GM12875 (cell line): ENCODE measurements around the gene NEDD9.

Experiments
- H3K4me3 ChIP-seq: one replicate; pipeline ENCODE4 v1.5.1; 2011; ENCODE audit warnings: low read depth, low read length, control low read depth
- TF ChIP-seq, protein P1 (sequence below): IDR thresholded peaks from 2 replicates; pipeline ENCODE4 v1.5.1; 2011; ENCODE audit warnings: low read depth, mild to moderate bottlenecking, control low read depth, inconsistent platforms, low read length, moderate library complexity, borderline replicate concordance; ENCODE audit not compliant: insufficient read depth

The NEDD9 gene

DNA sequence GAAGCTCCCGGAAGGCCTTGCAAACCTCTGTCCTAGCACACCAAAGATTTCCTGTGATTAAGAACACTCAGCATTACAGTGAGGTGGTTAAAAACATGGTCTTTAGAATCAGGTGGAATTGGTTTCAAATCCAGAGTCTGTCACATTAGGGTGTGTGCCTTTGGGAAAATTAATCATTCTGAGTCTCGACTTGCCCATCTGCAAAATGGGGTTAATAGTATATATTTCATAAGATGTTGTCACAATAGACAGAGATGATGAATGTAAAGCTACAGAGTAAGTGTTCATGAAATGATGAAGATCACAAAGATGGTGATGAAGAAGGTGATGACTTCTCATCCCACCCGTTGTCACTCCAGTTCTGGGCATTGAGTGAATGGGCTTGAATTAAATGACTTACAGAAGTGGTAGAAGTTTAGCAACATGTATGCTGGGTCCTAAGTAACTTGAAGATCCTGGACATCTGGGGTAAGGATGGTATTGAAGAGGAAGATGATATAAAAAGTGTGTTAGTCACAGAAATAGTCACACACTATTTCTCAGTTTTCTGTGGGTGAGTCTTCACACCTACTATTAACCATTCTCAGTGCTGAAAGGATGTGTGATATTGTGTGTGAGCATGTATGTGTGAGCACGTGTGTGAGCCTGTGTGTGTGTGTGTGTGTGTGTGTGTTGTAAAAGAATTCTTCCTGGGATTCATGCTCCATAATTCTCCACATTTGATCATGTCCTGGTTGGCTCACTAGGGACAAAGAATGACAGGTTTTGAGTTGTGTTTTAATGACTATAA is 28.0 kb upstream of the NEDD9 start:
- H3K4me3 ChIP-seq = no peak overlapping the region
- TF ChIP-seq, protein P1, sequence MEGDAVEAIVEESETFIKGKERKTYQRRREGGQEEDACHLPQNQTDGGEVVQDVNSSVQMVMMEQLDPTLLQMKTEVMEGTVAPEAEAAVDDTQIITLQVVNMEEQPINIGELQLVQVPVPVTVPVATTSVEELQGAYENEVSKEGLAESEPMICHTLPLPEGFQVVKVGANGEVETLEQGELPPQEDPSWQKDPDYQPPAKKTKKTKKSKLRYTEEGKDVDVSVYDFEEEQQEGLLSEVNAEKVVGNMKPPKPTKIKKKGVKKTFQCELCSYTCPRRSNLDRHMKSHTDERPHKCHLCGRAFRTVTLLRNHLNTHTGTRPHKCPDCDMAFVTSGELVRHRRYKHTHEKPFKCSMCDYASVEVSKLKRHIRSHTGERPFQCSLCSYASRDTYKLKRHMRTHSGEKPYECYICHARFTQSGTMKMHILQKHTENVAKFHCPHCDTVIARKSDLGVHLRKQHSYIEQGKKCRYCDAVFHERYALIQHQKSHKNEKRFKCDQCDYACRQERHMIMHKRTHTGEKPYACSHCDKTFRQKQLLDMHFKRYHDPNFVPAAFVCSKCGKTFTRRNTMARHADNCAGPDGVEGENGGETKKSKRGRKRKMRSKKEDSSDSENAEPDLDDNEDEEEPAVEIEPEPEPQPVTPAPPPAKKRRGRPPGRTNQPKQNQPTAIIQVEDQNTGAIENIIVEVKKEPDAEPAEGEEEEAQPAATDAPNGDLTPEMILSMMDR = no peak

DNA sequence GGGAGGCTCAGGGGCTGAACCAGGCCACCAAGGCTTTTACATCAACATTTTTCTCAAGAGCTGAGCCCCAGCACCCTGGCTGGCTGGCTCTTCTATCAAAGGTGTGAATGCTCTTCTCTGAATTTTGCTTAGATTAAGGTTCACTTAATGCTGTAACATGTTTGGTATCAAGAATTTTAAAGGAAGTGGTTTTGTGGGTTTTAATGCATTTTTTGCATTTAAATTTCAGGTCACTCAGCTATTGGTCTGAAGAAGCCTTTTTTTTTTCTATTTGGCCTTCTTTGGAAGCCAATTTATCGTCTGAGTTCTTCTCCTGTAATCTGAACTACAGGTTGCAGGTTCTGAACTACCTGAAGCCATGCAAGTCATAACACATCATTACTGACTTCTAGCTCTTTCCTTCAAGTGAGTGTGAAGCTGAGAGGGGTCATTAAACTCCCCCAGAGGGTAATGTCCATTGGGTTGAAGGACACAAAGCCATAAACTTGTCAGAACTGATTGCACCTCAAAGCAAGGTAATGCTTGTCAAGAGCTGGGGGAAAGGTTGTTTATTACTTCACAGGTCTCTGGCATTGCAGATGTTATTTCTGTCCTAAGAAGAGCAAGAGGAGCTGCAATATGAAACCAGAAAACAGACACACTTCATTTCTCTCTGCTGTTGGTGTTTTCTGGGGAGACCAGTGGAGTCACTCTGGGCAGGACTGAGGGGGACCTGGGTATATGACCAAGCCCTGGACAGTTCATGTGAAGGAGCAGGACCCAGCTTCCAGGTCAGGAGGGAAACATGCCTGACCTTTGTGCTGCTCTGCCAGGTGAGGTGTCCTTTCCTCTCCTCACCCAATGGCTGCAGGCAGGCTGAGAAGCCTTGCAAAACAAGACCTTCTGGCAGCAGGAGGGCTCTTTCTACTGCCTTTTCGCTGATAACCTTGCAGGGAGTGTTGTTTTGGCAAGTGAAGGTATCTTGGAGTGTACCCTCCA is 26.1 kb upstream of the NEDD9 start:
- no peak overlapping the region for H3K4me3 ChIP-seq
- TF ChIP-seq, protein P1 = no peak

DNA sequence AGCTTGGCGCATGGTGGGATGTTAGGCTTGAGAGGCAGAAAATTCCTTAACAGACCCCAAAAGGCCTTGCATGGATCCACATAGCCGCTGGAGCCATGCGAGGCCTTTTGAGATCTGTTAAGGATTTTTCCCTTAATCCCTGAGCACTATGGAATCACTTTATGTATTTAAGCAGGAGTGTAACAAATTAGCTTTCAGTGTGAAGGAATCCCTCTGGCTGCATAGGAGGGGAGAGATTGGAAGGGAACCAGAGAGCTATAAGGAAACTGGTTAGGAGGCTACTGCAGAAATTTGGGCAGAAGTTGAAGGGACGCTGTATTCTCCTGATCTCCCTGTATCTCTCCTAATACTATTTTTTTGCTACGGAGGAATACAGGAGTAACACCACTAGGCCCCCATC is 23.1 kb upstream of the NEDD9 start:
- H3K4me3 ChIP-seq = no peak overlapping the region
- TF ChIP-seq, protein P1 = no peak

DNA sequence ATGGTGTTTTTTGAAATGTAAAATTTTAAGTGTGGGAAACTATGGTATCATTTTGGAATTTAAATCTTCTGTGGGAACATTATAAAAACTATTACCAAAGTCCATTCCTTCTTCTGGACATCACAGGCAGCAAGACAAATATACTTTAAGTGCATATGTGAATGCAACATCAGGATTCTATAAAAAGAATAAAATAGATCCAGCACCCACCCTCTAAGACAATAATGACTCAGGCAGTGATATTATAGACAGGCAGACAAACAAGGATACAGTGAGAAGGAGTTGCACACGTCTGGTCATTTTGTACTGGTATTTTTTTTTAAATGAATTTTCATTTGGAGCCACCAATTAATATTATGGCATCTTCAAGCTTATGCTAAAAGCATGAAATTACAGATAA is 21.1 kb upstream of the NEDD9 start:
- no peak overlapping the region for H3K4me3 ChIP-seq
- TF ChIP-seq, protein P1 = no peak

DNA sequence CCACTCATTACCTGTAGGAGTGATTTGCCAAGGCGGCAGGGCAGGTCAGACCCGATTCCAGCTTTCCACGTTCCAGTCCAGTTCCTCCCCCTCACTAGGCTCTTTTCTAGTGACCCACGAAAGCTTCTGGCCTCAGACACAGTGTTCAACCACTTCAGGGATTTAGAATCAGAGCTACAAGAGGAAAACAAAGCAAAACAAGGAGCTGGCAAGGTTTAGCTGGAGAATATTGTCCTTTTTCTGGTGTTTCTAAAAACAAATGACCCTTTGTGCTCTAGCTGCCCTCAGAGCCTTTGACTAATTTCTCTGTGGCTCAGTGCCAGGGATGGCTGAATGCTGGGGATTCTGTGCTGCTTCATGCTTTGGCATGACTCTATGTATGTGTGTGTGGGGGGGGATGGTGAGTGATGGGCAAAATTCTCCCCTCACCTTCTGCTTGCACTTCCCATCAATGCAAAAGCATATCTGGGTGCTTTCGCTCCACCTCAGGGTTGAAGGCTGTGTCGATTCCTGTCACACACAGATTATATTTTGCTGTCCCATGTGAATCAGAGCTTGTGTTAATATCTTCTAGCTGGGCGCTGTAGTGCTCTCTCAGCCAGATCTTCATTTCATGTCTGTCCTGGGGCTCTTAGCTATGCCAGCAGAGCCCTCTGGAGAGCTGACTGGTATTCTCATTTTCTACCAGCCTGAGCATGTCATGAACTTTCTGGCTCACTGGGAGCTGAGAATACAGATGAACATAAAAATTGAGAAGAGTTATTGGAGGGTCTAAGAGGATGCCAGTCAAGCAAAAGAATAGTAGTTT is 19.3 kb upstream of the NEDD9 start:
- H3K4me3 ChIP-seq = no peak overlapping the region
- TF ChIP-seq, protein P1 = no peak

DNA sequence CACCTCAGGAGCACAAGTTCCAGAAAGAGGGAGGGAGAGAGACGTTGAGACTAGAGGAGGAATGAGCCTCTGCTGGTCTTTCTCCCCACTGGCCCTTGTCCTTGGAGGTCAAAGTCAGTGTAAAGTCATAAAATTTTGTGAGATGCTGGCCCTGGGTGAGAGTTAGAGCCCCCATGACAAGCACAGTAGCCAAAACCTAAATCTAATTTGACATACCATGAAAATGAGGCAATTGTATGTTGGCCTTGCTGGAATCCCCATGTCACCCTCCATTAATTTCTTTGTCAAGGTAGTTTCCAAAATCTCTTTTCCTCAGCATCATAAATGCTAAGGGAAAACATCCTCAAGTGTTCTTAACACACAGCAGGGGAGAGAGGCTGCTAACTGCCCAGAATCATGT is 17.6 kb upstream of the NEDD9 start:
- no peak overlapping the region for H3K4me3 ChIP-seq
- TF ChIP-seq, protein P1 = no peak
